HCT116 (cell line): Measurements from ENCODE around the gene CCDC138. TPM values are rescaled to one million over a fixed set of nuclear protein-coding genes. Genes with fewer than 3 reads are reported as not detected.

Experiments used
- ATAC-seq: fragments of 200-7000 bp; cut with Tn5 transposase; 2 replicates; pipeline ENCODE4 v1.9.1; 2020; ENCODE audit warnings: mild to moderate bottlenecking, moderate library complexity
- BruUV-seq: library from RNA; stranded (reverse); fragments of 400-500 nt; replicated peaks from 2 replicates; lab custom pipeline; 2021; lab: Mats Ljungman, UMichigan
- CTCF ChIA-PET: fragments of 300-600 bp; sonication (Branson Sonifier 250); formaldehyde crosslinking; loops from one replicate; lab custom pipeline; 2021; ENCODE audit warnings: antibody characterized with exemption; lab: Charles Lee
- POLR2A ChIA-PET: fragments of 300-600, 350-600 bp; sonication (Branson Sonifier 250); formaldehyde crosslinking; loops from one replicate; lab custom pipeline; 2021; ENCODE audit warnings: antibody characterized with exemption; lab: Charles Lee
- RAD21 ChIA-PET, 2 experiments: fragments of 300-600 bp; sonication (Branson Sonifier 250); formaldehyde crosslinking; loops; one replicate each; lab custom pipeline; 2023; ENCODE audit warnings: low total read pairs in 2 of 2; ENCODE audit not compliant: uncharacterized antibody in 2 of 2, unreplicated experiment in 2 of 2, low non-redundant PET in 1 of 2; lab: Charles Lee
- DNase-seq: peaks from one replicate; pipeline ENCODE4 v3.0.0-alpha.2; 2010; ENCODE audit warnings: low read depth, low spot score
- H2AFZ ChIP-seq: fragments of 200-600 bp; shearing (Covaris generic), sonication (generic); 2 replicates; pipeline ENCODE4 v1.6.1; 2017; ENCODE audit warnings: low read depth, mixed run types, mixed read lengths, antibody characterized with exemption, low read length; ENCODE audit not compliant: poor library complexity, severe bottlenecking
- H3K27ac ChIP-seq: 2 replicates; pipeline ENCODE4 v1.5.1; 2012; ENCODE audit warnings: low read depth, low read length
- H3K27me3 ChIP-seq: fragments of 200-600 bp; sonication (generic); 2 replicates; pipeline ENCODE4 v1.6.1; 2016; ENCODE audit warnings: mixed run types, low read length, mixed read lengths; ENCODE audit not compliant: insufficient read depth
- H3K36me3 ChIP-seq, 2 experiments: fragments of 200-500 bp in 1 of 2; fragments of 200-600 bp in 1 of 2; sonication (Bioruptor generic) in 1 of 2; sonication (generic) in 1 of 2; 2 replicates each; pipeline versions ENCODE4 v1.5.1 to v1.6.1; 2014 to 2016; ENCODE audit warnings: low read length in 2 of 2, inconsistent platforms in 1 of 2, mixed read lengths in 1 of 2, mixed run types in 1 of 2; ENCODE audit not compliant: insufficient read depth in 2 of 2, control insufficient read depth in 1 of 2
- H3K4me1 ChIP-seq, 2 experiments: fragments of 200-600 bp in 1 of 2; sonication (generic) in 1 of 2; 2 replicates each; pipeline versions ENCODE4 v1.5.1 to v1.6.1; 2012 to 2017; ENCODE audit warnings: low read length in 2 of 2, inconsistent platforms in 1 of 2, mild to moderate bottlenecking in 1 of 2, mixed read lengths in 1 of 2, mixed run types in 1 of 2, moderate library complexity in 1 of 2; ENCODE audit not compliant: insufficient read depth in 2 of 2, control insufficient read depth in 1 of 2
- H3K4me2 ChIP-seq: fragments of 200-600 bp; sonication (generic); 2 replicates; pipeline ENCODE4 v1.6.1; 2017; ENCODE audit warnings: mixed run types, low read length, mixed read lengths
- H3K4me3 ChIP-seq, 2 experiments: fragments of 200-600 bp in 1 of 2; sonication (generic) in 1 of 2; replicated peaks in 1 of 2; 2 replicates each; pipeline ENCODE4 v1.5.1; 2011 to 2016; ENCODE audit warnings: low read length in 2 of 2, control low read depth in 1 of 2, low read depth in 1 of 2, mild to moderate bottlenecking in 1 of 2, mixed read lengths in 1 of 2, mixed run types in 1 of 2
- H3K79me2 ChIP-seq: fragments of 200-600 bp; sonication (generic); 2 replicates; pipeline ENCODE4 v1.6.1; 2017; ENCODE audit warnings: mild to moderate bottlenecking, mixed run types, low read length, moderate library complexity, mixed read lengths; ENCODE audit not compliant: insufficient read depth
- H3K9ac ChIP-seq: fragments of 200-600 bp; sonication (generic); 2 replicates; pipeline ENCODE4 v1.6.1; 2016; ENCODE audit warnings: low read length, mixed read lengths
- H3K9me2 ChIP-seq: fragments of 200-600 bp; sonication (generic), shearing (Covaris generic); 2 replicates; pipeline ENCODE4 v1.6.1; 2017; ENCODE audit warnings: mixed run types, mild to moderate bottlenecking, moderate library complexity; ENCODE audit not compliant: insufficient read depth
- H3K9me3 ChIP-seq, 2 experiments: fragments of 200-500 bp in 1 of 2; fragments of 200-600 bp in 1 of 2; sonication (Bioruptor generic) in 1 of 2; sonication (generic) in 1 of 2; 2 replicates each; pipeline ENCODE4 v1.6.1; 2014 to 2017; ENCODE audit warnings: low read length in 2 of 2, mixed read lengths in 2 of 2, inconsistent platforms in 1 of 2, low read depth in 1 of 2, mild to moderate bottlenecking in 1 of 2, mixed run types in 1 of 2, moderate library complexity in 1 of 2; ENCODE audit not compliant: control insufficient read depth in 1 of 2, insufficient read depth in 1 of 2
- H4K20me1 ChIP-seq: fragments of 200-600 bp; sonication (generic), shearing (Covaris generic); 2 replicates; pipeline ENCODE4 v1.6.1; 2017; ENCODE audit warnings: mixed run types, mild to moderate bottlenecking, moderate library complexity; ENCODE audit not compliant: insufficient read depth
- CEBPB ChIP-seq: IDR thresholded peaks from 2 replicates; pipeline ENCODE4 v1.6.1; 2012; ENCODE audit warnings: low read depth
- EGR1 ChIP-seq: IDR thresholded peaks from 2 replicates; pipeline ENCODE4 v1.6.1; 2012; ENCODE audit warnings: low read depth
- ELF1 ChIP-seq: IDR thresholded peaks from 2 replicates; pipeline ENCODE4 v1.6.1; 2012; ENCODE audit warnings: low read depth, borderline replicate concordance
- EZH2 ChIP-seq: fragments of 200-600 bp; sonication (generic); IDR thresholded peaks from 2 replicates; pipeline ENCODE4 v1.6.1; 2017; ENCODE audit warnings: antibody characterized with exemption, mixed run types
- EZH2phosphoT487 ChIP-seq: fragments of 200-600 bp; IDR thresholded peaks from 2 replicates; pipeline ENCODE4 v1.6.1; 2018; ENCODE audit warnings: antibody characterized with exemption, borderline replicate concordance
- POLR2AphosphoS5 ChIP-seq: IDR thresholded peaks from 2 replicates; pipeline ENCODE4 v1.6.1; 2011; ENCODE audit warnings: mild to moderate bottlenecking, low read depth, low read length, moderate library complexity
- RAD21 ChIP-seq: IDR thresholded peaks from 2 replicates; pipeline ENCODE4 v1.6.1; 2012; ENCODE audit warnings: low read depth, mild to moderate bottlenecking
- SIN3A ChIP-seq: IDR thresholded peaks from 2 replicates; pipeline ENCODE4 v1.6.1; 2012; ENCODE audit warnings: low read depth
- YY1 ChIP-seq: IDR thresholded peaks from 2 replicates; pipeline ENCODE4 v1.6.1; 2011; ENCODE audit warnings: low read length, low read depth, moderate library complexity, mild to moderate bottlenecking; ENCODE audit not compliant: insufficient replicate concordance; ENCODE audit errors: extremely low read depth
- ZFX ChIP-seq: fragments of 450-650 bp; IDR thresholded peaks from 2 replicates; pipeline ENCODE4 v1.6.1; 2017
- intact Hi-C: fragments of 100-400 bp; cut with micrococcal nuclease; formaldehyde crosslinking; loops from 2 replicates; pipeline ENCODE4 v1.10.0; 2022
- total RNA-seq: library from RNA; stranded (reverse); gene quantifications from one replicate; pipeline ENCODE4 v1.2.1, GENCODE V29; 2021; ENCODE audit not compliant: unreplicated experiment
- TF ChIP-seq, protein P1 (sequence below): IDR thresholded peaks from 2 replicates; pipeline ENCODE4 v1.6.1; 2012
- TF ChIP-seq, protein P2 (sequence below): IDR thresholded peaks from 2 replicates; pipeline ENCODE4 v1.6.1; 2012; ENCODE audit warnings: low read depth

Gene CCDC138
- total RNA-seq, 1 experiment from 2014 or later = 13.4 TPM

DNA sequence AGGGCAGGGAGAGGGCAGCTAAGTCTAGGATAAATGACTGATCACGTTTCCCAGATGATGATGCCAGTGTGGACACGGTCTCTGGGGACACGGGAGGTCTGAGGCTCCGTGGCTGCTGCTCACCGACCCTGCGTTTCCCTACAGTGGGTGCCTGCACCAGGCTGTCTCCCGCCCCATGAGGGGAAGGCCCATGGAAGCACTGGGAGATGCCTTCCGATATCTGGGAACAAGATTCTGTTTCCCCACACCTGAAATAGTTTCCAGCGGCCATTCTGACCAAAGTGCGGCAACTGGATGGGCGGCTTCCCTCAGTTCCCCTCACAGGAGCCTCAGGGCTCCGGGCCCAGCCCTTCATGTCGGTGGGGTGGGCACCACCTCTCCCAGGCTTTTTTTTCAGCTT is 119.3 kb downstream of the CCDC138 start:
- Histone ChIP-seq H4K20me1 (no peaks in the 10 kb centered on the region), H3K4me3 (no peak overlapping the region), H3K9me2 (no peaks in the 10 kb centered on the region), H3K4me2 (no peak overlapping the region), H2AFZ (no peak overlapping the region), H3K4me1 (no peaks in the 10 kb centered on the region), H3K9me3 (no peaks in the 10 kb centered on the region), H3K27ac (no peak overlapping the region), H3K9ac (no peak overlapping the region), H3K79me2 (no peaks in the 10 kb centered on the region), H3K27me3 (no peaks in the 10 kb centered on the region)
- intact Hi-C loops = no loop called here
- ChIA-PET RAD21 (no interaction called here), CTCF (no interaction called here), POLR2A (no interaction called here)
- no TSS peak for BruUV-seq
- DNase-seq (no peak), ATAC-seq (no peak)
- TF ChIP-seq EZH2phosphoT487 (no peak), POLR2AphosphoS5 (no peak), EZH2 (no peak), RAD21 (no peak), ELF1 (no peak), EGR1 (no peak), ZFX (no peak), CEBPB (no peak), YY1 (no peak), SIN3A (no peak)
- TF ChIP-seq, protein P1, sequence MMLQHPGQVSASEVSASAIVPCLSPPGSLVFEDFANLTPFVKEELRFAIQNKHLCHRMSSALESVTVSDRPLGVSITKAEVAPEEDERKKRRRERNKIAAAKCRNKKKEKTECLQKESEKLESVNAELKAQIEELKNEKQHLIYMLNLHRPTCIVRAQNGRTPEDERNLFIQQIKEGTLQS = no peak
- TF ChIP-seq, protein P2, sequence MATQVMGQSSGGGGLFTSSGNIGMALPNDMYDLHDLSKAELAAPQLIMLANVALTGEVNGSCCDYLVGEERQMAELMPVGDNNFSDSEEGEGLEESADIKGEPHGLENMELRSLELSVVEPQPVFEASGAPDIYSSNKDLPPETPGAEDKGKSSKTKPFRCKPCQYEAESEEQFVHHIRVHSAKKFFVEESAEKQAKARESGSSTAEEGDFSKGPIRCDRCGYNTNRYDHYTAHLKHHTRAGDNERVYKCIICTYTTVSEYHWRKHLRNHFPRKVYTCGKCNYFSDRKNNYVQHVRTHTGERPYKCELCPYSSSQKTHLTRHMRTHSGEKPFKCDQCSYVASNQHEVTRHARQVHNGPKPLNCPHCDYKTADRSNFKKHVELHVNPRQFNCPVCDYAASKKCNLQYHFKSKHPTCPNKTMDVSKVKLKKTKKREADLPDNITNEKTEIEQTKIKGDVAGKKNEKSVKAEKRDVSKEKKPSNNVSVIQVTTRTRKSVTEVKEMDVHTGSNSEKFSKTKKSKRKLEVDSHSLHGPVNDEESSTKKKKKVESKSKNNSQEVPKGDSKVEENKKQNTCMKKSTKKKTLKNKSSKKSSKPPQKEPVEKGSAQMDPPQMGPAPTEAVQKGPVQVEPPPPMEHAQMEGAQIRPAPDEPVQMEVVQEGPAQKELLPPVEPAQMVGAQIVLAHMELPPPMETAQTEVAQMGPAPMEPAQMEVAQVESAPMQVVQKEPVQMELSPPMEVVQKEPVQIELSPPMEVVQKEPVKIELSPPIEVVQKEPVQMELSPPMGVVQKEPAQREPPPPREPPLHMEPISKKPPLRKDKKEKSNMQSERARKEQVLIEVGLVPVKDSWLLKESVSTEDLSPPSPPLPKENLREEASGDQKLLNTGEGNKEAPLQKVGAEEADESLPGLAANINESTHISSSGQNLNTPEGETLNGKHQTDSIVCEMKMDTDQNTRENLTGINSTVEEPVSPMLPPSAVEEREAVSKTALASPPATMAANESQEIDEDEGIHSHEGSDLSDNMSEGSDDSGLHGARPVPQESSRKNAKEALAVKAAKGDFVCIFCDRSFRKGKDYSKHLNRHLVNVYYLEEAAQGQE = no peak
- TF ChIP-seq, all 23 proteins: peak for 0
- H3K36me3 ChIP-seq = no peaks in the 10 kb centered on the region
